ENCODE measurements around the gene CHST9. TPM values are rescaled to one million over a fixed set of nuclear protein-coding genes. Genes with fewer than 3 reads are reported as not detected.

Gene CHST9
- total and polyA plus RNA-seq, 2 of the 4 experiments (the other 2 are of a cell fraction) = not detected

DNA sequence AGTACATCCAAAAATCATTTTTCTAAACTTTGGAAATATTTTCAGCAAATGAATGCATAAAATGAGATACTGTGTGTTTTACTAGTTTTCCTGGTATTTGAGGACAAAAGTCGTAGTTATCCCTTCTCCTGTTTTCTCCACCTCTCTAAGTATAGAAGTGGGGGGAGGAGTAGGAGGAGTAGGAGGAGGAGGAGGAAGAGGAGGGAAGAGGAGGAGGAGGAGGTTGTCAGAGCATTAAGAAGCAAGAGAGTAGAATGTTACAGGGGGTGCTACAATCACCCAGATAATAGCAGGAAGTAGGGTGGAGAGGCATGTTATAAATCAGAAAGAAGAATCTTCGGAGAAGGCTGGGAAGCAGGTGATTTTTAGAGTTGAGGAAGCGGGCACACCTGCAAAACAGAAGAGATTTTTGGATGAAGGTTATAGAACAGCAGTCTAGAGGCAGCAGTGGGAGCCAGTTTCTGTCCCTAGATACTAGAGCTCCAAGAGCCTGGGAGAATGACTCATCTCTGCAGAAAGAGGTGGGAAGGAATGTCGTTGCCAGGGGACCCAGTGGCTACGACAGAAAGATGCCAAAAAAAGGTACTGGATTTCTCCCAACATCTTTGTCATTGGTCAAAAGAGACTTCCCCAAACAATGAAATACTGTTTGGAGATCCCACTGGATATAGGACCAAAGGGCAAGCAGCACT, 275.4 kb downstream of the CHST9 start:
- H3K4me2 ChIP-seq (ENCODE audit: low read depth, low read length) = no peak overlapping the region
- ChIA-PET POLR2A (ENCODE audit: unreplicated experiment) (no interaction called here), CTCF (no interaction called here)
- 0% methylated on average over 1 of the region's 5 CpGs; no CpG with 5 or more reads in 1 of the 2 experiments for WGBS, 2 experiments (ENCODE audit: extremely low coverage in 2 of 2, insufficient read length in 1 of 2)
- no peaks in the 10 kb centered on the region for H3K79me1 ChIP-seq (ENCODE audit: low read depth in 1 of 2, low read length in 2 of 2)
- no peak overlapping the region for H4K91ac ChIP-seq (ENCODE audit: insufficient read depth, low read depth, low read length)
- no TSS peak for BruUV-seq (replicated peaks)
- no peak overlapping the region for H3K9ac ChIP-seq (ENCODE audit: low read depth, low read length)
- H4K8ac ChIP-seq (ENCODE audit: low read depth in 2 of 2, low read length in 2 of 2) = no peak overlapping the region
- no peaks in the 10 kb centered on the region for H3K27me3 ChIP-seq (ENCODE audit: control insufficient read depth, insufficient read depth, low read length)
- TF ChIP-seq NFE2L2 (IDR thresholded peaks at IDR 0.05; ENCODE audit: low read depth, low read length) = no peak
- no peak for TF ChIP-seq CEBPB (IDR thresholded peaks at IDR 0.05; ENCODE audit: low read depth, low read length)
- TF ChIP-seq RCOR1 (IDR thresholded peaks at IDR 0.05; ENCODE audit: insufficient replicate concordance, low read length) = no peak
- no peak for TF ChIP-seq RFX5 (IDR thresholded peaks at IDR 0.05; ENCODE audit: low read depth, low read length)
- TF ChIP-seq, protein P1, sequence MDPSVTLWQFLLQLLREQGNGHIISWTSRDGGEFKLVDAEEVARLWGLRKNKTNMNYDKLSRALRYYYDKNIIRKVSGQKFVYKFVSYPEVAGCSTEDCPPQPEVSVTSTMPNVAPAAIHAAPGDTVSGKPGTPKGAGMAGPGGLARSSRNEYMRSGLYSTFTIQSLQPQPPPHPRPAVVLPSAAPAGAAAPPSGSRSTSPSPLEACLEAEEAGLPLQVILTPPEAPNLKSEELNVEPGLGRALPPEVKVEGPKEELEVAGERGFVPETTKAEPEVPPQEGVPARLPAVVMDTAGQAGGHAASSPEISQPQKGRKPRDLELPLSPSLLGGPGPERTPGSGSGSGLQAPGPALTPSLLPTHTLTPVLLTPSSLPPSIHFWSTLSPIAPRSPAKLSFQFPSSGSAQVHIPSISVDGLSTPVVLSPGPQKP (IDR thresholded peaks at IDR 0.05; ENCODE audit: borderline replicate concordance, low read depth, low read length) = no peak
- no peak for TF ChIP-seq MAFK (IDR thresholded peaks at IDR 0.05; ENCODE audit: low read depth, low read length)
- no peak for TF ChIP-seq MAZ (IDR thresholded peaks at IDR 0.05; ENCODE audit: borderline replicate concordance, low read depth, low read length)
- TF ChIP-seq, protein P2, sequence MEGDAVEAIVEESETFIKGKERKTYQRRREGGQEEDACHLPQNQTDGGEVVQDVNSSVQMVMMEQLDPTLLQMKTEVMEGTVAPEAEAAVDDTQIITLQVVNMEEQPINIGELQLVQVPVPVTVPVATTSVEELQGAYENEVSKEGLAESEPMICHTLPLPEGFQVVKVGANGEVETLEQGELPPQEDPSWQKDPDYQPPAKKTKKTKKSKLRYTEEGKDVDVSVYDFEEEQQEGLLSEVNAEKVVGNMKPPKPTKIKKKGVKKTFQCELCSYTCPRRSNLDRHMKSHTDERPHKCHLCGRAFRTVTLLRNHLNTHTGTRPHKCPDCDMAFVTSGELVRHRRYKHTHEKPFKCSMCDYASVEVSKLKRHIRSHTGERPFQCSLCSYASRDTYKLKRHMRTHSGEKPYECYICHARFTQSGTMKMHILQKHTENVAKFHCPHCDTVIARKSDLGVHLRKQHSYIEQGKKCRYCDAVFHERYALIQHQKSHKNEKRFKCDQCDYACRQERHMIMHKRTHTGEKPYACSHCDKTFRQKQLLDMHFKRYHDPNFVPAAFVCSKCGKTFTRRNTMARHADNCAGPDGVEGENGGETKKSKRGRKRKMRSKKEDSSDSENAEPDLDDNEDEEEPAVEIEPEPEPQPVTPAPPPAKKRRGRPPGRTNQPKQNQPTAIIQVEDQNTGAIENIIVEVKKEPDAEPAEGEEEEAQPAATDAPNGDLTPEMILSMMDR (conservative IDR thresholded peaks at IDR 0.05; ENCODE audit: low read depth, low read length) = no peak
- TF ChIP-seq CHD1 (IDR thresholded peaks at IDR 0.05; ENCODE audit: low read depth, low read length) = no peak
- no peak for TF ChIP-seq SMC3 (IDR thresholded peaks at IDR 0.05; ENCODE audit: low read depth, low read length)
- TF ChIP-seq MXI1 (IDR thresholded peaks at IDR 0.05; ENCODE audit: borderline replicate concordance, low read depth, low read length) = no peak
- no peak for TF ChIP-seq FOS (IDR thresholded peaks at IDR 0.05; ENCODE audit: low read depth, low read length)
- no peak for TF ChIP-seq POLR2A (IDR thresholded peaks at IDR 0.05; ENCODE audit: low read depth, low read length)
- dilution Hi-C loops (cut with HindIII; ENCODE audit: low sequenced_read_pairs, unreplicated experiment) (no loop called here), intact Hi-C loops (cut with micrococcal nuclease) (no loop called here), in situ Hi-C loops (cut with MboI; ENCODE audit: low sequenced_read_pairs) (no loop called here)
- no peak overlapping the region for H3K56ac ChIP-seq (ENCODE audit: extremely low read depth, insufficient read depth, low read length)
- no peak overlapping the region for H2AK9ac ChIP-seq (replicated peaks; ENCODE audit: low read depth, low read length, poor library complexity)
- no peak overlapping the region for H3K23ac ChIP-seq (ENCODE audit: low read depth, low read length)
- H3K27ac ChIP-seq (ENCODE audit: insufficient read depth, low read length) = no peak overlapping the region
- H3K9me1 ChIP-seq (ENCODE audit: insufficient read depth, low read length) = no peaks in the 10 kb centered on the region
- H3K9me3 ChIP-seq (ENCODE audit: control insufficient read depth, insufficient read depth, low read length) = peaks cover 3% of the 10 kb centered on the region; the same call in 1 of the 2 replicates
- no peak overlapping the region for H3K4ac ChIP-seq (ENCODE audit: low read depth, low read length)
- H2AK5ac ChIP-seq (ENCODE audit: low read depth, low read length) = no peak overlapping the region
- H4K20me1 ChIP-seq (ENCODE audit: insufficient read depth, low read length) = no peaks in the 10 kb centered on the region
- no peak overlapping the region for H2AFZ ChIP-seq (replicated peaks; ENCODE audit: low read length, poor library complexity)
- no peak overlapping the region for H2BK5ac ChIP-seq (ENCODE audit: low read depth, low read length, poor library complexity, severe bottlenecking)
- ATAC-seq (ENCODE audit: low read depth) (no peak), DNase-seq (no peak)
- no peak overlapping the region for H2BK120ac ChIP-seq (ENCODE audit: low read depth, low read length)
- H3K4me3 ChIP-seq (ENCODE audit: insufficient read depth, low read depth, low read length) = no peak overlapping the region
- no peaks in the 10 kb centered on the region for H3K36me3 ChIP-seq (ENCODE audit: control insufficient read depth, insufficient read depth, low read length)
- H3K14ac ChIP-seq (replicated peaks; ENCODE audit: low read depth, low read length) = no peak overlapping the region
- no peak overlapping the region for H3K18ac ChIP-seq (ENCODE audit: low read depth, low read length)
- H2BK20ac ChIP-seq (ENCODE audit: low read depth, low read length) = no peak overlapping the region
- H3K4me1 ChIP-seq (ENCODE audit: control insufficient read depth, insufficient read depth, low read length) = no peaks in the 10 kb centered on the region
- no peak overlapping the region for H2BK15ac ChIP-seq (ENCODE audit: low read depth, low read length)
- H4K5ac ChIP-seq (ENCODE audit: low read depth, low read length) = no peak overlapping the region

All from IMR-90 (cell line).